ENCODE results near the gene VWA5A. TPM values are rescaled to one million over a fixed set of nuclear protein-coding genes. Genes with fewer than 3 reads are reported as not detected.

VWA5A gene
- polyA plus RNA-seq, 1 donor from 2014 or later = 82.2 TPM

DNA sequence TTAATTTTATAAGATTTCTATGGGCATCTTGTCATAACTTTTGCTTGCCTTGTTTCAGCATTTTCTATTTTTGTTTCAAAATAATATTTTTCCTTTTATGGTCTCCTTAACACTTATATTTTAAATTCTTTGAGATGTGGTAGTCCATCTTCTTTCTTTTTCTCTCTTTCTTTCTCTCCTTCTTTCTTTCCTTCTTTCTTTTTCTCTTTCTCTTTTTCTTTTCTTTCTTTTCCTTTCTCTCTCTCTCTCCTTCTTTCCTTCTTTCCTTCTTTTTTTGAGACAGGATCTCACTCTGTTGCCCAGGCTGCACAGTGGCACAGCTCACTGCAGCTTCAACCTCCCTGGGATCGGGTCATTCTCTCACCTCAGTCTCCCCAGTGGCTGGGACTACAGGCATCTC, 38.0 kb upstream of the VWA5A start:
- H3K9ac ChIP-seq (ENCODE audit: low read length) = no peak overlapping the region
- H3K4me3 ChIP-seq (ENCODE audit: low read length) = no peak overlapping the region
- no peak for TF ChIP-seq CTCF (IDR thresholded peaks at IDR 0.05; ENCODE audit: poor library complexity, severe bottlenecking)
- no peak for TF ChIP-seq MXI1 (conservative IDR thresholded peaks at IDR 0.05; ENCODE audit: poor library complexity, severe bottlenecking)
- no peak for TF ChIP-seq EZH2 (IDR thresholded peaks at IDR 0.05; ENCODE audit: borderline replicate concordance, insufficient read depth, low read length, poor library complexity, severe bottlenecking)
- no peak for TF ChIP-seq RAD21 (conservative IDR thresholded peaks at IDR 0.05)
- TF ChIP-seq SMC3 (conservative IDR thresholded peaks at IDR 0.05; ENCODE audit: poor library complexity) = no peak
- no peak for TF ChIP-seq POLR2AphosphoS5 (IDR thresholded peaks at IDR 0.05)
- TF ChIP-seq, protein P1, sequence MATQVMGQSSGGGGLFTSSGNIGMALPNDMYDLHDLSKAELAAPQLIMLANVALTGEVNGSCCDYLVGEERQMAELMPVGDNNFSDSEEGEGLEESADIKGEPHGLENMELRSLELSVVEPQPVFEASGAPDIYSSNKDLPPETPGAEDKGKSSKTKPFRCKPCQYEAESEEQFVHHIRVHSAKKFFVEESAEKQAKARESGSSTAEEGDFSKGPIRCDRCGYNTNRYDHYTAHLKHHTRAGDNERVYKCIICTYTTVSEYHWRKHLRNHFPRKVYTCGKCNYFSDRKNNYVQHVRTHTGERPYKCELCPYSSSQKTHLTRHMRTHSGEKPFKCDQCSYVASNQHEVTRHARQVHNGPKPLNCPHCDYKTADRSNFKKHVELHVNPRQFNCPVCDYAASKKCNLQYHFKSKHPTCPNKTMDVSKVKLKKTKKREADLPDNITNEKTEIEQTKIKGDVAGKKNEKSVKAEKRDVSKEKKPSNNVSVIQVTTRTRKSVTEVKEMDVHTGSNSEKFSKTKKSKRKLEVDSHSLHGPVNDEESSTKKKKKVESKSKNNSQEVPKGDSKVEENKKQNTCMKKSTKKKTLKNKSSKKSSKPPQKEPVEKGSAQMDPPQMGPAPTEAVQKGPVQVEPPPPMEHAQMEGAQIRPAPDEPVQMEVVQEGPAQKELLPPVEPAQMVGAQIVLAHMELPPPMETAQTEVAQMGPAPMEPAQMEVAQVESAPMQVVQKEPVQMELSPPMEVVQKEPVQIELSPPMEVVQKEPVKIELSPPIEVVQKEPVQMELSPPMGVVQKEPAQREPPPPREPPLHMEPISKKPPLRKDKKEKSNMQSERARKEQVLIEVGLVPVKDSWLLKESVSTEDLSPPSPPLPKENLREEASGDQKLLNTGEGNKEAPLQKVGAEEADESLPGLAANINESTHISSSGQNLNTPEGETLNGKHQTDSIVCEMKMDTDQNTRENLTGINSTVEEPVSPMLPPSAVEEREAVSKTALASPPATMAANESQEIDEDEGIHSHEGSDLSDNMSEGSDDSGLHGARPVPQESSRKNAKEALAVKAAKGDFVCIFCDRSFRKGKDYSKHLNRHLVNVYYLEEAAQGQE (IDR thresholded peaks at IDR 0.05; ENCODE audit: borderline replicate concordance) = no peak
- no peak for TF ChIP-seq EP300 (conservative IDR thresholded peaks at IDR 0.05; ENCODE audit: poor library complexity, severe bottlenecking)
- TF ChIP-seq TAF1 (IDR thresholded peaks at IDR 0.05; ENCODE audit: low read depth) = no peak
- H4K20me1 ChIP-seq (ENCODE audit: insufficient read depth) = no peaks in the 10 kb centered on the region
- no peaks in the 10 kb centered on the region for H3K36me3 ChIP-seq (ENCODE audit: insufficient read depth, low read length)
- no peak overlapping the region for H3K4me2 ChIP-seq (ENCODE audit: low read length)
- H3F3A ChIP-seq (ENCODE audit: insufficient read depth, low read length, poor library complexity, severe bottlenecking) = no peaks in the 10 kb centered on the region
- no peaks in the 10 kb centered on the region for H3K9me2 ChIP-seq (ENCODE audit: insufficient read depth, low read length)
- no peaks in the 10 kb centered on the region for H3K27me3 ChIP-seq (ENCODE audit: insufficient read depth, low read depth, low read length)
- H3K9me3 ChIP-seq (ENCODE audit: low read length) = no peaks in the 10 kb centered on the region
- no peak overlapping the region for H2AFZ ChIP-seq (ENCODE audit: low read depth, low read length)
- no peaks in the 10 kb centered on the region for H3K79me2 ChIP-seq (replicated peaks; ENCODE audit: insufficient read depth, low read length)
- H3K27ac ChIP-seq (ENCODE audit: low read length) = no peak overlapping the region

DNA sequence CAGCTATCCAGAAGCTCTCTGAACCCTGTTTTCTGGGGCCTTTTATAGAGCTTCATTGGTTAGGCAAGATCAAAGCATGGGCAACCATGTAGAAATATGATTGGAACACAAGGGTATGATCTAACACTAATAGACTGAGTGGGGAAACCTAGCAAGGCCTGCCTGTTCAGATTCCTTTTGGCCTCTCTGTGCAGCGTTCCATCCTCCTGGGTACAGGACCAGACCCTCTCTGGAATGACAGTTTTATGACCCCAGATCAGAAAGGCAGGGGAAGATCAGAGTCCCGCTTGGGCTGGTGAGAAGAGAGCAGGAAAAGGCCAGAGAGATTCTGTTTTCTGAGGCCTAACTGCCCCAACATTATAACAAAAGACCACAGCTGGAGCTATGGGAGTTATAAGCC, 36.7 kb upstream of the VWA5A start:
- Histone ChIP-seq H3F3A (ENCODE audit: insufficient read depth, low read length, poor library complexity, severe bottlenecking) (no peaks in the 10 kb centered on the region), H3K9ac (ENCODE audit: low read length) (no peak overlapping the region), H3K27ac (ENCODE audit: low read length) (no peak overlapping the region), H2AFZ (ENCODE audit: low read depth, low read length) (no peak overlapping the region), H3K79me2 (replicated peaks; ENCODE audit: insufficient read depth, low read length) (no peaks in the 10 kb centered on the region), H3K9me3 (ENCODE audit: low read length) (no peaks in the 10 kb centered on the region), H4K20me1 (ENCODE audit: insufficient read depth) (no peaks in the 10 kb centered on the region), H3K4me3 (ENCODE audit: low read length) (no peak overlapping the region), H3K27me3 (ENCODE audit: insufficient read depth, low read depth, low read length) (no peaks in the 10 kb centered on the region), H3K4me2 (ENCODE audit: low read length) (no peak overlapping the region), H3K9me2 (ENCODE audit: insufficient read depth, low read length) (no peaks in the 10 kb centered on the region), H3K36me3 (ENCODE audit: insufficient read depth, low read length) (no peaks in the 10 kb centered on the region)
- no peak for TF ChIP-seq CTCF (IDR thresholded peaks at IDR 0.05; ENCODE audit: poor library complexity, severe bottlenecking)

Data from neural cell (in vitro differentiated cells).